Panc1 (cell line): ENCODE data around the gene CELSR2.

Experiments used
- POLR2AphosphoS5 ChIP-seq: IDR thresholded peaks from 2 replicates; pipeline ENCODE4 v1.6.1; 2012; ENCODE audit warnings: mild to moderate bottlenecking, low read depth, low read length, moderate library complexity
- SIN3A ChIP-seq: IDR thresholded peaks from 2 replicates; pipeline ENCODE4 v1.6.1; 2012; ENCODE audit warnings: low read depth, mild to moderate bottlenecking, low read length, moderate library complexity, borderline replicate concordance; ENCODE audit not compliant: insufficient read depth
- TF ChIP-seq, protein P1 (sequence below): fragments of 450-650 bp; IDR thresholded peaks from 2 replicates; pipeline ENCODE4 v1.5.1; 2017; ENCODE audit warnings: mild to moderate bottlenecking
- TF ChIP-seq, protein P2 (sequence below), 2 experiments: IDR thresholded peaks; 2 replicates each; pipeline ENCODE4 v1.6.1; 2011 to 2012; ENCODE audit warnings: low read depth in 2 of 2, control low read depth in 1 of 2, low read length in 1 of 2, mild to moderate bottlenecking in 1 of 2, moderate library complexity in 1 of 2; ENCODE audit not compliant: insufficient read depth in 1 of 2

DNA sequence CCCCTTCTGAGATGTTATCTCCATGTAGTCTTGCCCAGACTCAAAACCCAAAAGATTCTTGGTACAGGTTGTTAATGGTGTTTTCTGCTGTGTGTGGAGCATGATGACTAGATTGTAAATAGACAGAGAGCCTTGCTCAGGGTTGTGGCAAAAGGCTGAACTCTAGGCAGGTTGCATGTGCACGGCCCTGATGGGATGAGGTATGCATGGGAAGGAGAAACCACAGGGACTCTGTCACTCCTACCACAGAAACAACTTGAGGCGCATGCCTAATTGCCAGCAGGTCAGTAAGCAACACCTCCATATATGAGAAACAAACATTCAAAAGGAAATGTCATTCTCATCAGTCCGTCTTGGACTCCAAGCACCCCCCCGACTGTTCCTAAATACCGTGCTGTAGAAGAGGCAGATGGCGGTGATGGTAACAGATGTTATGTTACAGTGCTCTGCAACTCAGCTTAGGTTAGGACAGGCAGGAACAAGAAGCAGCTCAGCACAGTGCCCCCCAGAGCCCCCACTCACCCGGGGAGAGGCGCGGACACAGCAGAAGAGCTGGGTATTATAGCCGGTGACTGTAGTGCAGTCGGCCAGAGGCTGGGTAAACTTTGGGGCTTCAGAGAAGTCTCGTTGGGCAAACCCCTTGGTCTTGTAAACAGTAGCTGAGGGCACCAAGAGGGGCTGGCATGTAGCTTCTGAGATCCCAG is 46.5 kb downstream of the CELSR2 start:
- TF ChIP-seq SIN3A: no peak
- TF ChIP-seq, protein P1, sequence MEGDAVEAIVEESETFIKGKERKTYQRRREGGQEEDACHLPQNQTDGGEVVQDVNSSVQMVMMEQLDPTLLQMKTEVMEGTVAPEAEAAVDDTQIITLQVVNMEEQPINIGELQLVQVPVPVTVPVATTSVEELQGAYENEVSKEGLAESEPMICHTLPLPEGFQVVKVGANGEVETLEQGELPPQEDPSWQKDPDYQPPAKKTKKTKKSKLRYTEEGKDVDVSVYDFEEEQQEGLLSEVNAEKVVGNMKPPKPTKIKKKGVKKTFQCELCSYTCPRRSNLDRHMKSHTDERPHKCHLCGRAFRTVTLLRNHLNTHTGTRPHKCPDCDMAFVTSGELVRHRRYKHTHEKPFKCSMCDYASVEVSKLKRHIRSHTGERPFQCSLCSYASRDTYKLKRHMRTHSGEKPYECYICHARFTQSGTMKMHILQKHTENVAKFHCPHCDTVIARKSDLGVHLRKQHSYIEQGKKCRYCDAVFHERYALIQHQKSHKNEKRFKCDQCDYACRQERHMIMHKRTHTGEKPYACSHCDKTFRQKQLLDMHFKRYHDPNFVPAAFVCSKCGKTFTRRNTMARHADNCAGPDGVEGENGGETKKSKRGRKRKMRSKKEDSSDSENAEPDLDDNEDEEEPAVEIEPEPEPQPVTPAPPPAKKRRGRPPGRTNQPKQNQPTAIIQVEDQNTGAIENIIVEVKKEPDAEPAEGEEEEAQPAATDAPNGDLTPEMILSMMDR: no peak
- no peak for TF ChIP-seq POLR2AphosphoS5
- TF ChIP-seq, protein P2, sequence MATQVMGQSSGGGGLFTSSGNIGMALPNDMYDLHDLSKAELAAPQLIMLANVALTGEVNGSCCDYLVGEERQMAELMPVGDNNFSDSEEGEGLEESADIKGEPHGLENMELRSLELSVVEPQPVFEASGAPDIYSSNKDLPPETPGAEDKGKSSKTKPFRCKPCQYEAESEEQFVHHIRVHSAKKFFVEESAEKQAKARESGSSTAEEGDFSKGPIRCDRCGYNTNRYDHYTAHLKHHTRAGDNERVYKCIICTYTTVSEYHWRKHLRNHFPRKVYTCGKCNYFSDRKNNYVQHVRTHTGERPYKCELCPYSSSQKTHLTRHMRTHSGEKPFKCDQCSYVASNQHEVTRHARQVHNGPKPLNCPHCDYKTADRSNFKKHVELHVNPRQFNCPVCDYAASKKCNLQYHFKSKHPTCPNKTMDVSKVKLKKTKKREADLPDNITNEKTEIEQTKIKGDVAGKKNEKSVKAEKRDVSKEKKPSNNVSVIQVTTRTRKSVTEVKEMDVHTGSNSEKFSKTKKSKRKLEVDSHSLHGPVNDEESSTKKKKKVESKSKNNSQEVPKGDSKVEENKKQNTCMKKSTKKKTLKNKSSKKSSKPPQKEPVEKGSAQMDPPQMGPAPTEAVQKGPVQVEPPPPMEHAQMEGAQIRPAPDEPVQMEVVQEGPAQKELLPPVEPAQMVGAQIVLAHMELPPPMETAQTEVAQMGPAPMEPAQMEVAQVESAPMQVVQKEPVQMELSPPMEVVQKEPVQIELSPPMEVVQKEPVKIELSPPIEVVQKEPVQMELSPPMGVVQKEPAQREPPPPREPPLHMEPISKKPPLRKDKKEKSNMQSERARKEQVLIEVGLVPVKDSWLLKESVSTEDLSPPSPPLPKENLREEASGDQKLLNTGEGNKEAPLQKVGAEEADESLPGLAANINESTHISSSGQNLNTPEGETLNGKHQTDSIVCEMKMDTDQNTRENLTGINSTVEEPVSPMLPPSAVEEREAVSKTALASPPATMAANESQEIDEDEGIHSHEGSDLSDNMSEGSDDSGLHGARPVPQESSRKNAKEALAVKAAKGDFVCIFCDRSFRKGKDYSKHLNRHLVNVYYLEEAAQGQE (IDR thresholded peaks at IDR 0.05; ENCODE audit: insufficient read depth in 1 of 2, low read depth in 2 of 2, low read length in 1 of 2): no peak
